Limb (tissue), 2 donors: ENCODE data around the gene DNAJB2.

Experiments
- DNase-seq, 2 donors: peaks; one replicate each; pipeline ENCODE4 v3.0.0-alpha.2; 2016; ENCODE audit errors: extremely low spot score in 2 of 2

The DNAJB2 gene

DNA sequence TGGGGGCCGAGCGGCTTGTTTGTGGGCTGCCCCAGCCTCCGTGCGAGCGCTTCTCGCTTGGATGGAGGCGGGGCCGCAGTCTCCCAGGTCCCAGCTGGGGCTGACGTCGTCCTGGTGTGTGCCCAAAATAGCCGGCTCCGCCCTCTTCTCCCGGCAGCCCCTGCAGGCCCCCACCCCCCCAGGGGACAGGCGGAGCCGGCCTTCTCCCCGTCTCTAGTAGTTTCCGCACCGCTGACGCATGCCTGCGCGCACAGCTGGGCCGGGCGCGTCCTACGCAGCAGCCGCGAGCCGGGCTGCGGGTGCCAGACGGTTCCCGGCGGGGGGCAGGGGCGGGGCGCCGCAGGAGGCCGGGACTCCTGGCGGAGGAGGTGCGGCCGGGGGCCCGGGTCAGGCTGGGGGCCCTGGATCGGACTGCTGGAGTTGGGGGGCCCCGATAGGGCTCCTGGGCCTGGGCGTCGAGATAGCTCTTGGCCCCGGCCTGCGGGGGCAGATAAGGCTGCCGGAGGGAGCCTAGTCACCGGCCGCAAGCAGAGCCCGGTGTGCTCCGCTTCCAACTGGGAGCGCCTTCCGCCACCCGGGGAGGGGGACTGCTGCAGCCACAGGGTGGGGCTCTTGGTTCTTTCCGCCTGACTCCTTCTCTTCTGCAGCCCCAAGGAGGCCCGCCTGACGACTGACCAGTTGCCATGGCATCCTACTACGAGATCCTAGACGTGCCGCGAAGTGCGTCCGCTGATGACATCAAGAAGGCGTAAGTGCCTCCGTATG lies at the start of gene DNAJB2:
TSS of gene DNAJB2 (plus strand) at position 216 of the 765 bp plus-strand sequence. CDS start at position 684, 468 bp downstream.
- DNase-seq: peak; percentile 97 to 99

- no peak for DNase-seq
Measured at GRCh38 chr2:219230059-219230540, 49.1 kb upstream of the DNAJB2 start.

GRCh38 chr2:219234331-219234730 lies 44.8 kb upstream of the DNAJB2 start:
- DNase-seq: no peak

DNA sequence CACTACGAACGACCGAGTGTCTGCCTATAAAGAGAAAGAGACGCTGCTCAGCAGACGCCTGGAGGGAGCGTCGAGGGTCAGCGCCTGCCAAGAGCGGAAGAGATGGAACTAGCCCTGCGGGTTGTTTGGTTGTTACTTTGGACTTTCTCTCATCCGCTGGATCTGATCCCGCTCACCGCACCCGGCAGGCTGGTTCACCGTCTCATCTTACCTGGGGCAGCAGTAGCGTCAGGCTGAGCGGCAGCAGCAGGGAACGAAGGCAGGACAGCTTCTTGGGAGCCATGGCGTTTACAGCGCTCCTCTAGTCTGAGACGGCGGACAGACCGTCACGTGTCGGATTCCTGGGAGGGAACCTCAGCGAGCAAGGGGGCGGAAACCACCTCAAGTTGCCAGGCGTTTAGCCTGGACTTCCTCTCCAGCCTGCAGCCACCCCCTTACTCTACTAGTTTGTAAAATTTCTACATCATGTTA lies 35.8 kb upstream of the DNAJB2 start:
- DNase-seq: no peak

DNA sequence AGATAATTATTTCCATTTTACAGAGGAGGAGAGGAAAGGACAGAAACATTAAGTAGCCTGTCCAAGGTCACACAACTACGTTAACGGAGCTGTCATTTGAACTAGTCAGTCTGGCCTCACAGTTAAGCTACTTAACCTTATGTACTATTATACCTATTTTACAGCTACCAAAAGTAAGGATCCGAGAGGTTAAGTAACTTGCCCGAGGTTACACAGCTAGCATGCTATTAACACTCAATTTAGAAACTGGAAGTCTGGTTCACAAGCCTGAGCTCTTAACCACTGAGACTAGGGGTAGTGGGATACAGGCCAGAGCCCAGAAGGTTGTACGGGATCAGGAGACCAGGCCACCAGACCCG lies 34.4 kb upstream of the DNAJB2 start:
- no peak for DNase-seq

- DNase-seq: peak; percentile 91 to 96
Measured at GRCh38 chr2:219245148-219245898, 33.8 kb upstream of the DNAJB2 start, which contains the start of the genes GLB1L and STK16. TSS of gene GLB1L (minus strand) at chr2:219245444. CDS start at chr2:219243573, 1,871 bp downstream. TSS of gene STK16 (plus strand) at chr2:219245479. CDS start at chr2:219246000, 521 bp downstream.

DNA sequence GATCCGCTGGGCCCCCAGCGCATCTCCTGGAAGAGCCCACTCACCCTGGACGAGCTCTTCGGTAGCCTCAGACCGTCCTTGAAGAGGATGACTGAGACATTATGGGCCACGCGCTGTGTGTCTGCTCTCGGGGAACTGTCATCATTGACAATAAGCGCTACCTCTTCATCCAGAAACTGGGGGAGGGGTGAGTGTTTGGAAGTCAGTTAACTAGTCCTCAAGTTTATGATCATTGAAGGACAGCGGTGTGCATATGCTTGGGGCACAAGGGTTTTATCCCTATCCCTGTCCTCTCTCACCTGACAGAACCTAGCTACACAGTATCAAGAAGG lies 33.3 kb upstream of the DNAJB2 start:
- DNase-seq: no peak

DNA sequence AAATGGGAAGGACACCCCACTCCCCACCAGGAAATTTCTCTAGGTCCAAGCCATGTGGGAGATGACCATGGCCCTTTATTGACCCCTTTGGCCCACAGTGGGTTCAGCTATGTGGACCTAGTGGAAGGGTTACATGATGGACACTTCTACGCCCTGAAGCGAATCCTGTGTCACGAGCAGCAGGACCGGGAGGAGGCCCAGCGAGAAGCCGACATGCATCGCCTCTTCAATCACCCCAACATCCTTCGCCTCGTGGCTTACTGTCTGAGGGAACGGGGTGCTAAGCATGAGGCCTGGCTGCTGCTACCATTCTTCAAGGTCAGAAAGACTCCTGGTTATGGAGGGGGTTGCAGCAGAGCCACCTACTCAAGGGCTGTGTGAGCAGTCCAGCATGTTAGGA lies 32.6 kb upstream of the DNAJB2 start:
- DNase-seq: no peak

- no peak for DNase-seq
Measured at GRCh38 chr2:219247678-219248642, 31.2 kb upstream of the DNAJB2 start.

DNA sequence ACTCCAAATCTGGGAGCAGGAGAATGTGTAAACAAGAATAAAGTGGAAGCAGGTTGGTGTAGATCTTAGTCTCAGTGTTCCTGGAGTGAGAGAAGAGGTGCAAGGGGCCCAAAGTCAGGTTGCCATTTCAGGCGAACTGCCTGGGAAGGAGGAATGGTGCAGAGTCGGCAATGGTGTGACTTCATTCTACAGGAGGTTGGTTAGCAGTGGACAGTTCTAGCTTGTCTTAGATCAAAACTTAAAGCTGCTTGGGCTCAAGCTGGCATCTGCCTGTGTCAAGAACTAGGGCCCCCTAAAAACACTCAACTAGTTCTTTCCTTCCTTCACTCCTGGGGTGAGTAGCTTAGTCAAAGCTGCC lies 30.3 kb upstream of the DNAJB2 start:
- no peak for DNase-seq

- DNase-seq: peak; percentile 53 to 70
Measured at GRCh38 chr2:219249203-219249980, 29.8 kb upstream of the DNAJB2 start.

- DNase-seq: no peak
Measured at GRCh38 chr2:219250049-219250781, 29.0 kb upstream of the DNAJB2 start.

- DNase-seq: no peak
Measured at GRCh38 chr2:219251656-219252055, 27.5 kb upstream of the DNAJB2 start.

DNA sequence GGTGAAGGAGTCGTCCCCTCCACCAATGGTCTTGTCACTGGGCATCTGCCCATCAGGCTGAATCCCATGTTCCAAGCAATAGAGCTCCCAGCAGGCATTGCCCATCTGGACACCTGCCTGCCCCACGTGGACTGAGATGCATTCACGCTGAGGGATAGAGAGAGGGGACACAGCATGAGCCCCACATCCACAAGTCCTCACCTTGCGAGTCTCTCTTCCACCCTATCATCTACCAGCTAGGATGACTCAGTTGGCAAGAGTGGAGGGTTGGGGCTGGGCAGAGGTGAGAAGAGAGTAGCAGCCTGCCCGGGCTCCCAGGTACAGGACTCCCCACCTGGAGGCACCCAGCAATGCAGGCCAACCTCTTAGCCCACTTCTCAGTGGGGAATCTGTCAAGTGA lies 27.1 kb upstream of the DNAJB2 start:
- DNase-seq: no peak

DNA sequence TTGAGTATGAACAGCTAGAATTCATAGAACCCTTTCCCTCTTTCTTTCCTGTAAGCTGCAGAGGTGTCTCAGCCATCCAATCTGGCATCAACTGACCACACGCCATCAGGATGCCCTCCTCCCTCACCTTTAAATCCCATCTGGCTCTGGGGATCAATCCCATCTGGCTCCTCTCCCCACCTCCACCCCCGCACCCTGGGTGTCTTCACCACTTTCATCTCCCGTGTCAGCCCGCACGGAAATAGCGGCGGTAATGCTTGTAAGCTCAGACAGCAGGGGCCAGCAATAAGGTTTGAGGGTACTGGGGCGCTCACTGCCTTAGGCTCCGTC lies 26.6 kb upstream of the DNAJB2 start:
- DNase-seq: no peak

DNA sequence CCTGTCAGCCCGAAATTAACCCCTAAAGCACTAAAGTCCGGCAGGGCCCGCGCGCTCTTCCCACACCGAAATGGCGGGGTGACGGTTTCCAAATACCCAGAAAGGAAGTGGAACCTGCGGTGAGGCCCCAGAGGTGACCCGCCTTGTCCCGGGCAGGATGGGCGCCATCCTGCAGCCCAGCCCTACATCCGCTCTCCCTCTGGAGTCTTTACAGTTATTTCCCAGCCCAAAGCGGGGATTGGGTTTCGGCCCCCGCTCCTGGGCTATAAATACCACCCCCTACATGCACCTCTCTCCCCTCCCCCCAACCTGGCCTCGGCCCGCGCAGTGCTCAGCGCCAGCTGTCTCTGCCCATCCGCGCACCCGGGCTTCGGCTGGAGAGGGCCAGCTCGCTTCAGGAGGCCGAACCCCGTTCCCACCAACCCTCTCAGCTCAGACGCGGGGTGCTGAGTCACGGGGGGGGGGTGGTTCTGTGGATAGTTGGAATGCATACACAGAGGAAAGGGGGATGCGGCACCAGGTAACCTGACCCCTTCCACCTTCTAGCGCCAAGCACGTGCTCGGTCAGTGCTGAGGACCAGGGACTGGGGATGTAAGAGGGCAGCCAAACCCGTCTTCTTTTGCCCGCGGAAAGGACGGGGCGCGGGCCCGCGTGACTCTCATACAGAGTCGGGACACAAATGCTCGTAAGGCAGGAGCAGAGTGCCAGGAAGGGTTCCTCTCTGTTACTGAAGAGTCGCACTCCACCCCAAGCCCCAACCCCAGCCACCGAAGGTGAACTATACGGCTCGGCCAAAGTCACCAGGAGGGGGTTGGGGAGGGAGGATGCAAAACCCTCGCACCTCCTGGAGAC lies 26.0 kb upstream of the DNAJB2 start, which contains the start of gene TUBA4B:
TSS of gene TUBA4B (plus strand) at position 344 of the 853 bp plus-strand sequence. CDS start at position 509, 165 bp downstream.
- peak in 1 of 2 donors; percentile 70 for DNase-seq

GRCh38 chr2:219253753-219254589 lies 25.2 kb upstream of the DNAJB2 start, which contains the start of gene TUBA4A:
TSS of gene TUBA4A (minus strand) at chr2:219253918. CDS start at chr2:219253858, 60 bp downstream.
- DNase-seq: peak; percentile 26 to 74
